HG02798 (cell line): ENCODE measurements around the gene INSIG2.

Experiments
- ATAC-seq: cut with Tn5 transposase; IDR thresholded peaks from one replicate; pipeline ENCODE4 v1.9.1; 2021; ENCODE audit warnings: mild to moderate bottlenecking; ENCODE audit not compliant: unreplicated experiment, poor library complexity

INSIG2 gene

GRCh38 chr2:118123561-118124232 is 35.4 kb downstream of the INSIG2 start:
- no peak for ATAC-seq

GRCh38 chr2:118124288-118124891 is 36.1 kb downstream of the INSIG2 start:
- ATAC-seq, result no peak

GRCh38 chr2:118127250-118127649 is 39.0 kb downstream of the INSIG2 start:
- ATAC-seq, result no peak

- ATAC-seq, result no peak
Measured at GRCh38 chr2:118128826-118129225, 40.6 kb downstream of the INSIG2 start.

GRCh38 chr2:118130385-118130784 is 42.1 kb downstream of the INSIG2 start:
- no peak for ATAC-seq

- ATAC-seq, result no peak
Measured at GRCh38 chr2:118131771-118132170, 43.5 kb downstream of the INSIG2 start.

GRCh38 chr2:118133916-118134315 is 45.6 kb downstream of the INSIG2 start:
- ATAC-seq, result no peak

GRCh38 chr2:118134650-118135049 is 46.4 kb downstream of the INSIG2 start:
- no peak for ATAC-seq

- no peak for ATAC-seq
Measured at GRCh38 chr2:118145207-118145606, 56.9 kb downstream of the INSIG2 start.

GRCh38 chr2:118145806-118146205 is 57.5 kb downstream of the INSIG2 start:
- no peak for ATAC-seq

GRCh38 chr2:118146315-118147283 is 58.3 kb downstream of the INSIG2 start:
- ATAC-seq, result no peak

- peak; percentile 64 for ATAC-seq
Measured at GRCh38 chr2:118148133-118148532, 59.9 kb downstream of the INSIG2 start.

GRCh38 chr2:118148809-118149208 is 60.5 kb downstream of the INSIG2 start:
- ATAC-seq, result no peak

- no peak for ATAC-seq
Measured at GRCh38 chr2:118150294-118150693, 62.0 kb downstream of the INSIG2 start.

GRCh38 chr2:118151831-118152230 is 63.6 kb downstream of the INSIG2 start:
- no peak for ATAC-seq

- ATAC-seq, result no peak
Measured at GRCh38 chr2:118153433-118153832, 65.2 kb downstream of the INSIG2 start.

GRCh38 chr2:118154176-118154575 is 65.9 kb downstream of the INSIG2 start:
- ATAC-seq, result no peak
